ENCODE data around the gene AGFG1.
"Not testable (repeated sequence)": the region's sequence is repeated elsewhere in the genome, so short reads cannot be mapped to it uniquely, and the experiment has no call there.

AGFG1 gene

DNA sequence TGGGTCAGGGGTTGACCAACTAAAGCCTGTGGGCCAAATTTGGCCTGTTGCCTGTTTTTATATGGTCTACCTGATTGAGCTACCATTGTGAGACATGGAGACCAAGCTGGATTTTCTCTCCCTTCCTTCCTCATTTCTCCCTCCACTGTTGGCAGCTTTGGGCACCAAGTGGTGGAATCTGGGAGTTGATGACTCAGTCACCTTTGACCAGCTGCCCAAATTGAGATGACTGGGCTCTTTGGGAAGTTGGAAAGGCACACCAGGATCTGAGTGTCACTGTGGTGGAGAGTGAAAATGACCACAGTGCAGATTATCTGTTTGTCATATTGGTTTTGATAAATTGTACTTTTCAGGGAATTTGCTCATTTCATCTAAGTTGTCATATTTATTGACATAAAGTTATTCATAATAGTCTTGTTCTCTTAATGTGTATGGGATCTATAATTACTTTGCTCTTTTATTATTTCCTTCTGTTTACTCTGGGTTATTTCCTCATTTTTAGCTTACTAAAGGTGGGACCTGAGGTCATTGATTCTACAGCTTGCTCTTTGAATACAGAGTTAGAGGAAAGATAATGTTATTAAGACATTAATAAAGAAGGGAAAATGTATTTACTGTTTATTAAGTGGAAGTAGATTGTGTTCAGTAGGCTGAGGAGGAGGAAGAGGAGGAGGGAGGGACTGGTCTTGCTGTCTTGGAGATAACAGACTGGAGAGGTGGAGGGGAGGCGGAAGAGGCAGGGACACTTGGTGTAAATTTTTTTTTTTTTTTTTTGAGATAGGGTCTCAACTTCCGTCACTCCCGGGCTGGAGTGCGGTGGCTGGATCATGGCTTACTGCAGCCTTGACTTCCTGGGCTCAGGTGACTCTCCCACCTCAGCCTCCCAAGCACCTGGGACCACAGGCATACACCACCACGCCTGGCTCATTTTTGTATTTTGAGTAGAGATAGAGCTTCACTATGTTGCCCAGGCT is 31.8 kb downstream of the AGFG1 start:
- DNase-seq = no peak

DNA sequence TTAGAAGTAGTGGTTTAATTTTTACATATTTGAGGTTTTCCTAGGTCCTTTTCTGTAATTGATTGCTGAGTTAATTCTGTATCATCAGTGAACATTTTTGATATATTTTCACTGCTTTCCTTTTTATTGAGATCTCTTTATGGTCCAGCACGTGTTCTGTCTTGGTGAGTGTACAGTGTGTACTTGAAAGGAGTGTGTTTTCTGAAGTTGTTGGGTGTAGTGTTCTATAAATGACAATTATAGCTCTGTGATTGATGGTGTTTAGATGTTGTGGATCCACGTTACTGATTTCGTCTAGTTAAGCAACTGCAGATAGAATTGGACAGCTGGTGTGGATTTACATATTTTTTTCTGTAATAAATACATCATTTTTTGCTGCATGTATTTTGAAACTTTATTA is 32.7 kb downstream of the AGFG1 start:
- DNase-seq = no peak

DNA sequence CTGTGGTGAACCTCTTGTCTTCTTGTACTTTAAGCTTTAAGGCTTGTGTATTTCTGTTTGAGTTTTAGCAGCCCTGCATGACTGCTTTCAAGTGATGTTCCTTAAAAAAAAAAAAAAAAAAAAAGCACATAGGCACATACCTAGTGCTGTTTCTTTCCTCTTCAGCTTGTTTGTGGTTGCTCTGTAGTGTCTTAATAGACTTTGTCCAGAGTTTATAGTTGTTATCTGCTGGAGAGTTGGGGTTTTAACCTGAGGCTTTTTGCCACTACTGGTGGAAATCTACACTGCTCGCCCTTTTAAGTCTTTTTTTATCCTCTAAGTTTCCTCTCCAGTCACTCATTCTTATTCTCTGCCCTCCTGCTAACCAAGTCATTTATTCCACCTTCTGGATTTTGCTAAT is 34.5 kb downstream of the AGFG1 start:
- no peak for DNase-seq

DNA sequence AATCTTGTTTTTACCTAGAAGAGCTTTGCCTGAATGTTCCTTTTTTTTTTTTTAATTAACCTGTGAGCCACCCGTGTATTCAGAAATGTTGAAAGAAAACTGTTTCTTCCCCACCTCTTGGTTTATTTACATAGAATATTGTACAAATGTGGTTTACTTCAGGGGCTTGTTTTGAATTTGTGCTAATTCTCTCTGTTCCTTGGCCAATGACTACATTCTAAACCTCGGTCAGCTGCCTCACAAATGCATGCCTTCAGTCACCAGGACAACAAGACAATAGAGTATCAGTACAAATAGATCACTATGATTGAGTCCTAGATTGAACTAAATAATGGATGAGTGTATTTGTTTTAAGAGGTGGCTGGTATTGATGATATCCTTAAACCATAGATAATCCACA is 36.0 kb downstream of the AGFG1 start:
- no peak for DNase-seq

DNA sequence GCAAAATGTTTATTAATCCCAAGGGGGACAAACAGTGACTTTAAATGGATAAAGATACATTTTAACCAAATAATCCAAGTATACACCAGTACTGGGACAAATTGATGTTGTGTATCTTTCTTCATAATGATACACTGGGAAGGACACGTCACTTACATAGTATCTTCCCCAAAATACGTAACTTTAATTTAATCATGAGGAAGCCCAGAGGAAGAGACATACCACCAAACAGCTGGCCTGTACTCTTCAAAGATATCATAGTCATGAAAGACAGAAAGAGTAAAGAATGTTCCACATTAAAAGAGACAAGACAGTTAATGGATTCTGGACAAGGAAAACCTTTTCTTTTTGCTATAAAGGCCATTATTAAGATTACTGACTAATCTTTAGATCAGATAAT is 37.1 kb downstream of the AGFG1 start:
- DNase-seq = no peak

DNA sequence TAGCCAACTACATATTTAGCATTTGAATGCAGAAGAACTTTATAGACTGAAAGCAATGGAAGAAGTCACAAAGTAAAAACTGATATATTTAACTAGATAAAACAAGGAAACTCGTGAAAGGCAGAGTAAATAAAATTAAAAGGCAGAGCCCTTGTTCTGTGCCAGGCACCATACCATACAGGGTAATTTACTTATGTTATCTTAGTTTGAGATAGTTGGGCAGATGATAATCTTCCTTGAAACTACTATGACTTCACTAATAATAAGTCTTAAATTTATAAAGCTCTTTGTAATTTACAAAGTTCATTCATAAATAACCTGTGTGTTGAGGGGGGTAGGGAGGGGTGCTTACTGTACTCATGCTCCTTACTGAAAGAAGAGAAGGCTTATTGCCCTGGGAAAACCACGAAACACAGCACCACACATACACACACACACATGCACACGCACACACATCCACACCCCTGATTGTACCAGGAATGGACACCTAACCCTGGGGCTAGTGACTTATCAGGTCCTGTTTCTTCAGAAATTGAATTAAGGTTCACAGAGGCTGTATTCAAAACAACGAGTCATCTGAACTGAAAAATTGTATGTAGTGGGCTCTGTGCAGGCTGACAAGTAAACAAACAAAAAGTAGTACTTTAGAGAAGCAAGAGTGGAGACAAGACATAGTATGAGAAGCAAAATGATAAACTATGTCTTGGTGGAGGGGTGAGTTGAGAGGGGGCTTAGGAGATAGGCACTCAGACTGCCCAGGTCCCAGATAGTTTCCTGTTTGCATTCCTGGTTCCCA is 38.1 kb downstream of the AGFG1 start:
- no peak for DNase-seq

DNA sequence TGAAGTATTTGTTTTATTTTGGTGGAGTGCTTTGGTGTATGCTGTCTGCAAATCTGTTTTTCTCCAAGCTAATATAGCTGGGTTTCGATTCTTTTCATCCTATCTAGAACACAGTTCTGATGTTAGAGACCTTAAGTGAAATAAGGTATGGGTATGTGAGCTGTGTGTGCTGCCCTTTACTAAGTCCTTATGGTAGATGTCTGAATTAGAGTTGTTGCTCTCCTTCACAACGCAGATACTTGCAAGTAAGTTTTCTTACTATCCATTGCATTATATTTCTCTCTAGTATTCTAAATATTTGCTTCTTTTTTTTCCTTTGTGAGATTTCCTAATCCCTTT is 38.6 kb downstream of the AGFG1 start:
- no peak for DNase-seq

DNA sequence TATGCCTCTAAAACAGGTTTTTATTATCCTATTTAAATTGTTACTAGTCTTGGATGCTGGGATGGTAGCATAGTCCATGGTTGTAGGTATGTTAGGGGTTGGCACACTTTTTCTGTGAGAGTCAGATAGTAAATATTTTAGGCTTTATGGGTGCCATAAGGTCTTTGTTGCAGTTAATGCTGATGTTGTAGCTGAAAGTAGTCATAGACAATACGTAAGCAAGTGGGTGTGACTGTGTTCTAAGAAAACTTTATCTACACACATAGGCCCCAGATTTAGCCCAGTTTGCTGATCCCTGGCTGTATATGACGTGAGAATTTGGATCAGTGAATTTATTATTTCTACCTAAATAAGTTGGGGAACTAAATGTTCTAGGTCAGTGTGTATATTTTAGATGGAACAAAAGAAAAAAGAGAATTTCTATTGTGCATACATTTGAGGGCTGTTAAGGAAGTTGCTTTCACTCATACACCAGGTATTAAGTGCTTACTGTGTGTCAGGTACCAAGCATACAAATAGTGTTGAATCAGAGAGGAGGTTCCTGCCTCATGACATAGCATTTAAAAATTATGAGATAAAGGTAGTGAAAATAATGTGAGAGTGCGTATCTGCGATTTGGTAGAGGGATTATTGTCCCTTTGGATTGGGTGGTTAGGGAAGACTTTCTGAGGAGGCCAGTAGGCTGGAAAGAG is 39.4 kb downstream of the AGFG1 start:
- DNase-seq = no peak

DNA sequence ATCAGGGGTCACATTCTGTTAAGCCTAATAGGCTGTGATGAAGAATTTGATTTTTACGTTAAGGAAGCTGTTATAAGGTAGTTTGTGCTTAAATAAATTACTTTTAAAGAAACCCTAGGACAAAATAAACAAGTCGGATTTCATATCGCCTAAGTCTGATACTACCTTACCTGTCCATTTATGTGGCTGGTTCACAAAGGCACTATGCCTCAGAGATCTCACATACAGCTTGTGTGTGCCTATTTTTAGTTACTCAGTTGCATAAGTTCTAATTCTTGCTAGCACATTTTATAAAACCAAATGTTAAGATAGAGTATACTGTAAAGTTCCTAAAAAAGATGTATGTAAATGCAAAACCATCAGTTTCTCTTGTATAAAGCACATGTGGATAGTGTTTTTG is 40.0 kb downstream of the AGFG1 start:
- DNase-seq = no peak

DNA sequence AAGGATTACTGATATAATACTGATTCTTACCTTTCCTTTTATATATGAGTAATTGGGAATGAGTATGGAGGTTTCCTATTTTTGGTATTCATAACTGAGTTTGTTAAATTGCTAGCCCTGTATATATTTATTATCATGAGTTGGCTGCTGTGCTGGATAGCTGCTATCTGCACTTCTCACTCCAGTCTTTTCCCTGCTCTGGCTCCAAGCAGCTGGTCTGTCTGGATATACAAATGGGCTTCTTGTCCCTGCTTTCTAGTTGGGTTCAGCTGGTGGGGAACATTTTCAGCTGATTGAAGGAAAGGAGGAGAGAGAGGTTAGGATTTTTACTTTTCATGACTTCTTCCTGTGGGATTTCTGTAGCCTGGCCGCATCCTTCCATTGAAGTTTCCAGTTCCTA is 41.2 kb downstream of the AGFG1 start:
- no peak for DNase-seq

DNA sequence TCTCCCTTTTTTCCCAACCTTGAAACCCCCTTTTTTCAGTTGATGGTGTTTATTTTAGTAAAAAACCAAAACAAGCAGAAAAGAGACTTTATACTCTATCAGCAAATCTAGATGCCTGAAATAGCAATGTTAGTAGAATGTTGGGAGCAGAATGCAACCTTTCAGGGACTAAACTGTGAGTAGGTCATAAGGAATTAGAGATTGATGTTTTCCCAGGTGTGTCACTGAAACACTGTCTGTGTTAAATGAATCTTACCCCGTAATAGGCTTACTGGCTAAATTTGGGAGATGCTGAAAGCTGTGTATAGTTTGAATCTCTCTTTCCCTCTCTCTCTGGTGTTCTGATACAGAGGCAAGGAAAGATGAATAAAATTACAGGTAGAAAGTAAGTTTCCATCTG is 43.8 kb downstream of the AGFG1 start:
- no peak for DNase-seq

DNA sequence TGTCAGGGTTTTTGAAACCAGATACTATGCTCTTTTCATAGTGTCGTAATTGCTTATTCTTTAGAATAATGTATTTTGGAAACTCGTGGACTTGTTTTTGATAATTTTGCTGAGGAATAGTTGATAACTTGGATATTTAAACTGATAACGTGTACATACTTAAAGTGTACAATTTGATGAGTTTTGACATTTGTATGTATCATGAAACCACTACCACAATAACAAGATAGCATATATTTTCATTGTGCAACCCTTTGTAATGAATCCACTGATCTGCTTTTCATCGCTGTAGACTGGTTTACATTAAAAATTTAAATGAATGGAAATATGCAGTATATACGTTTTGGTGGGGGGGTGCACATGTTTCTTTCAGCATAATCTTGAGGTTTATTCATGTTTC is 45.8 kb downstream of the AGFG1 start:
- DNase-seq = no peak

DNA sequence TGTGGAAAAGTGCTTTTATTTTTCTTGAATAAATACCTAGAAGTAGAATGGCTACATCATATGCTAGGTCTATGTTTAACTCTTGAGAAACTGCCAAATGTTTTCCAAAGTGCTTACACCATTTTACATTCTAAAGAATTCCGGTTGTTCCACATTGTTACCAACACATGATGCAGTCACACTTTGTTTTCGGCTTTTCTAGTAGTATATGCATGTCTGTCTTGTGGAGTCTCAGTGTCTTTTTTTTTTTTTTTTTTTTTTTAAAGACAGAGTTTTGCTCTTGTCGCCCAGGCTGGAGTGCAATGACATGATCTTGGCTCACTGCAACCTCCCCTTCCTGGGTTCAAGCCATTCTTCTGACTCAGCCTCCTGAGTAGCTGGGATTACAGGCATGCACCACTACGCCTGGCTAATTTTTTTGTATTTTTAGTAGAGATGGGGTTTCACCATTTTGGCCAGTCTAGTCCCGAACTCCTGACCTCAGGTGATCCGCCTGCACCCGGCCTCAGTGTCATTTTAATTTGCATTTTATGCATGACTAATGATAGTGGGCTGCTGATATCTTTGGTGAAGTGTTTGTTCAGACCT is 46.4 kb downstream of the AGFG1 start:
- not testable (repeated sequence) for DNase-seq

DNA sequence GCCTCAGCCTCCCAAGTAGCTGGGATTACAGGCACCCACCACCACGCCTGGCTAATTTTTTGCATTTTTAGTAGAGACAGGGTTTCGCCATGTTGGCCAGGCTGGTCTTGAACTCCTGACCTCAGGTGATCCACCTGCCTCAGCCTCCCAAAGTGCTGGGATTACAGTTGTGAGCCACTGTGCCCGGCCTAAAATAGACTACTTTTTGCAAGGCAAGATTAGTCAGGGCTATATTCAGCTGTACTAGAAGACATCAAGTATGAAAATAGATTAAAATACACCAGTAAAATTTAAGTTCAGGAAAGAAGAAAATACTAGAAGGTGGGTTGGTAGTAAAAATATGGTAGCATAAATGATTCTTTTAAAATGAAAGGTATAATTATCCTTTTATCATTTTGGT is 49.2 kb downstream of the AGFG1 start:
- DNase-seq = not testable (repeated sequence)

DNA sequence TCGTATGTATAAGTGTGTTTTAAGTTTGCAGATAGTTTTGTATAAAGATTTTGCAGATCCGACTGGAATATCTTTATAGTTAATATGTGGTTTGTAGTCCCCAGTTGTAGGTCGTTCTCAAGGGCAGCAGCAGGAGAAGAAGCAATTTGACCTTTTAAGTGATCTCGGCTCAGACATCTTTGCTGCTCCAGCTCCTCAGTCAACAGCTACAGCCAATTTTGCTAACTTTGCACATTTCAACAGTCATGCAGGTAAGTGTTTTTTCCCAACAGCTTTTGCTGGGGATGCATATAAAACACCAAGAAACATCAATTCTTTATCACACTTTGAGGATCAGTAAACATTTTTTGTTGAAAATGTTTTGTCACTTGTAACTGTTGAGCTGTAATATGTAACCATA is 52.7 kb downstream of the AGFG1 start:
- no peak for DNase-seq

DNA sequence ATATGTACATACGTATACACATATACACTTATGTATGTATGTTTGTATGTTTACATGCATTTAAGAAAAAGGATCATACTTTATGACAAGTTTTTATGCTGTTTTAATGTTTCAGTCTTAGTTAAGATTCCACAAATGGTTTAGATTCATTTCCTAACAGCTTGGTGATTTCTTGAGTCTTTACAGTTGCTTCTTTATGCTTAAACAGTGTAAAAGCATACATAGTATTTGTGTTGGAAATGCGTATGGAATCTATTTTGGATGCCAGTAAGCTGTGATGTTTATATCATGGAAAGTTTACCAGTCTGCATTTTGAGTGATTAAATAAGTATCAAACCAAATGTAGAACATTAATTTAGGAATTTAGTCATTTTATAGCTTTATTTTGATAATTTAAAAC is 55.4 kb downstream of the AGFG1 start:
- no peak for DNase-seq

DNA sequence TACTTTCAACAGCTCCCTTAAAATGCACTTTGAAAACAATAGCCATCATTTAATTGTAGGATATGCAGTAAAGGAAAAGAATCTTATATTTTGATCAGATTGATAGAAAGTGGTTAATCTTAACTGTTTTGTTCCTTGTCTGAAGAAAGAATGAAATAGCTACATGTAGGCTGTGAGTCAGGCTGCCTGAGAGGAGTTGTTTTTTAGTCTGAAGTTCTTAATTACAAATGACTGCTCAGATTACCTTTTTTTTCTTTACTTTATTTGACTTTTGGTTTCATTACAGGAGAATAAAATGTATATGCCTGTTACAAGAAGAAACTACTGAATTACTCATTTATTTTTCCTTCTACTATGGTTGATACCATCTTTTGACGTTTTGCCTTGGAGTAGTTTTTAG is 56.8 kb downstream of the AGFG1 start:
- DNase-seq = no peak

DNA sequence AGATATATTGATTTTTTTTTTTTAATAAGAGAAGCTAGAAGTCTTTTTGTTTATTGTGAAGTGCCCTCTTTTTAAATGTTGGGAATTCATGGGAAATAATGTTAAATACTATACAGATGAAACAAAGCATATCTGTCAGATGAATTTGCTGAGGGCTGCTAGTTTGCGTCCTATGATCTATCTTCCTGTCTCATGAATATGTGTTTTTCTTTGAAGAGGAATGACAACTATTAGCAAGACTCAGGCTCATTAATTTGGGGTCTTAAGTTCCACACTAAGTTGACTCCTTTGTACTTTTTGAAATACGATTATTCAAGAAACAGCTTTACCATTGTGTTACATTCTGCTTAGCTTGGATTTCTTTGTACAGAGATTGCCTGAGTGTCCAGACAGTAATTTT is 57.9 kb downstream of the AGFG1 start:
- no peak for DNase-seq

DNA sequence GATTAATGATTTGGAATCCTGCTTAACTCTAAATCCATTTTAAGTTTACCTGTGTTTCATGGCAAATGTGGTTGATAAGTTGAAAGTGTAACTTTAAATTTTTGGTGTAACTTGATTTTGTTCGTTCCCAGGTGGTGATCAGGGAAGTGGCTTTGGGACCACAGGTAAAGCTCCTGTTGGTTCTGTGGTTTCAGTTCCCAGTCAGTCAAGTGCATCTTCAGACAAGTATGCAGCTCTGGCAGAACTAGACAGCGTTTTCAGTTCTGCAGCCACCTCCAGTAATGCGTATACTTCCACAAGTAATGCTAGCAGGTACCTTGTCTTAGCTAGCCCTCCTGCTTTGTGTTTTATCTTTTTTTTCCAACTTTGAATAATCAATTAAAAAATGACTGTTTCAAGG is 62.8 kb downstream of the AGFG1 start:
- DNase-seq = no peak

DNA sequence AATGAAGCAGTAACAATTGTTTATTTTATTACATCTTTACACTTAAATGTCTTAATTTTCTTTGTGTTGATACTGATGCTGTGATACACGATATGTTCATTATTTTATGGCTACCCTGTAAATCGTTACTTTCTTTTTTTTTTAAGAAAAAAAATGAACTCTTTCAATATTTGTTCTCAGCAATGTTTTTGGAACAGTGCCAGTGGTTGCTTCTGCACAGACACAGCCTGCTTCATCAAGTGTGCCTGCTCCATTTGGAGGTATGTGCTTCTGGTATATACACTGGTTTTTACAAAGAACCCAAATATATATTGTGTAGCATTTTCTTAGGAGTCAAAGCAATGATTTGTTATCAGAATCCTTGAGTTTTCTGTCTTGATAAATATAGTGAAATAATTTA is 64.5 kb downstream of the AGFG1 start:
- DNase-seq = no peak

DNA sequence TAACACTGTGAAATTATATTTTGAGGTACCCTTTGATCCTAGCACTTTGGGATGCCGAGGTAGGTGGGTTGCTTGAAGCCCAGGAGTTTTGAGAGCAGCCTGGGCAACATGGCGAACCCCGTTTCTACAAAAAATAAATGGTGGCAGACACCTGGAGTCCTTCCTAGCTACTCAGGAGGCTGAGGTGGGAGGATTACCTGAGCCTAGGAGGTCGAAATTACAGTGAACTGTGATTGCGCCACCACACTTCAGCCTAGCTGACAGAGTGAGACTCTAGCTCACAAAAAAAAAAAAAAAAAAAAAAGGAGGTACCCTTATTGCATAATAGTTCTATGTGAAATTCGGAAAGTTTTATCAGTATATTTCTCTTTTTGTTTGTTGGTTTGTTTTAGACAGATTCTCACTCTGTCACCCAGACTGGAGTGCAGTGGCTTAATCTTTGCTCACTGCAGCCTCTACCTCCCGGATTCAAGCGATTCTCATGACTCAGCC is 67.6 kb downstream of the AGFG1 start:
- DNase-seq = no peak

DNA sequence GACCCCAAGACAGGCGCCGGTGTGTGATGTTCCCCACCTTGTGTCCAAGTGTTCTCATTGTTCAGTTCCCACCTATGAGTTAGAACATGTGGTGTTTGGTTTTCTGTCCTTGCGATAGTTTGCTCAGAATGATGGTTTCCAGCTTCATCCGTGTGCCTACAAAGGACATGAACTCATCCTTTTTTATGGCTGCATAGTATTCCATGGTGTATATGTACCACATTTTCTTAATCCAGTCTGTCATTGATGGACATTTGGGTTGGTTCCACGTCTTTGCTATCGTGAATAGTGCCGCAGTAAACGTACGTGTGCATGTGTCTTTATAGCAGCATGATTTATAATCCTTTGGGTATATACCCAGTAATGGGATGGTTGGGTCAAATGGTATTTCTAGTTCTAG is 68.4 kb downstream of the AGFG1 start:
- not testable (repeated sequence) for DNase-seq

DNA sequence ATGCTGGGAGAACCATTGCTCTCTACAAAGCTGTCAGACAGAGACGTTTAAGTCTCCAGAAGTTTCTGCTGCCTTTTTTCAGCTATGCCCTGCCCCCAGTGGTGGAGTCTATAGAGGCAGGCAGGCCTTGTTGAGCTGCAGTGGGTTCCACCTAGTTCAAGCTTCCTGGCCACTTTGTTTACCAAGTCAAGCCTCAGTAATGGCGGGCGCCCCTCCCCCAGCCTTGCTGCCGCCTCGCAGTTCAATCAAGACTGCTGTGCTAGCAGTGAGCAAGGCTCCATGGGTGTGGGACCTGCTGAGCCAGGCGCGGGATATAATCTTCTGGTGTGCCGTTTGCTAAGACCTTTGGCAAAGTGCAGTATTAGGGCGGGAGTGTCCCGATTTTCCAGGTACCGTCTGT is 74.0 kb downstream of the AGFG1 start:
- DNase-seq = no peak
